ENCODE data around the gene PLP2. TPM values are rescaled to one million over a fixed set of nuclear protein-coding genes. Genes with fewer than 3 reads are reported as not detected.

The PLP2 gene
- total RNA-seq, 1 experiment from 2014 or later, result 94.5 TPM

DNA sequence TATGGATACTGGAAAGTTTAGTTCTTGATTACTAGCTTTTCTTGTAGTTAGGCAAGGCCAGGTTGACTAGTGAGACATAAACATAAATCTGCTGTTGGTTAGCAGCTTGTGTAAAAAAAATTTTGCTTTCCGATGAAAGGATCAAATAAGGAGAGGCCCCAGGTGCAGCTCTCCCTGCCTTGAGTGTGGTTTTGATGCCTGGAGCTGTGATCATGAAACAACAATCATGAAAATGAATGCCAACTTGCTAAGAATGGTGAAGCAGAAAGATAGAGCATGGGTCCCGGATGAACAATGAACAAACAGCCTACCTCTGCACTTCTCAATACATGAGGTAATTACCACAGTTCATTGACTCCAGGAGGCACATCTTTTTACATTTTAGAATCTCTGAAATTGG is 42.7 kb downstream of the PLP2 start:
- no peak overlapping the region for H3K4me2 ChIP-seq
- H3K9me2 ChIP-seq (ENCODE audit: insufficient read depth), result no peaks in the 10 kb centered on the region
- no peaks in the 10 kb centered on the region for H4K20me1 ChIP-seq (ENCODE audit: insufficient read depth)
- DNase-seq, result no peak
- no peak overlapping the region for H3K27ac ChIP-seq
- H3K4me3 ChIP-seq, result no peak overlapping the region
- ChIA-PET POLR2A (ENCODE audit: unreplicated experiment) (no interaction called here), CTCF (no interaction called here)
- H3F3A ChIP-seq (ENCODE audit: insufficient read depth, low read depth), result no peaks in the 10 kb centered on the region
- TF ChIP-seq CTCF (conservative IDR thresholded peaks at IDR 0.05), result no peak
- no peak for TF ChIP-seq EZH2 (IDR thresholded peaks at IDR 0.05; ENCODE audit: low read depth)
- H3K79me2 ChIP-seq (ENCODE audit: low read depth), result no peaks in the 10 kb centered on the region
- no peaks in the 10 kb centered on the region for H3K4me1 ChIP-seq (replicated peaks; ENCODE audit: insufficient read depth)
- no peak overlapping the region for H2AFZ ChIP-seq
- H3K36me3 ChIP-seq (ENCODE audit: low read depth), result no peaks in the 10 kb centered on the region
- intact Hi-C loops (cut with micrococcal nuclease; ENCODE audit: unreplicated experiment), result no loop called here
- no TSS peak for BruUV-seq (replicated peaks)
- peaks cover 3% of the 10 kb centered on the region; the same call in 1 of the 2 replicates for H3K27me3 ChIP-seq (ENCODE audit: insufficient read depth, low read depth)
- no peaks in the 10 kb centered on the region for H3K9me3 ChIP-seq (ENCODE audit: insufficient read depth, low read depth)

GRCh38 chrX:49214996-49215526 is 43.4 kb downstream of the PLP2 start:
- ChIA-PET CTCF (no interaction called here), POLR2A (ENCODE audit: unreplicated experiment) (no interaction called here)
- no peak overlapping the region for H2AFZ ChIP-seq
- H3K27ac ChIP-seq, result no peak overlapping the region
- H3K79me2 ChIP-seq (ENCODE audit: low read depth), result no peaks in the 10 kb centered on the region
- no peaks in the 10 kb centered on the region for H3F3A ChIP-seq (ENCODE audit: insufficient read depth, low read depth)
- H4K20me1 ChIP-seq (ENCODE audit: insufficient read depth), result no peaks in the 10 kb centered on the region
- BruUV-seq (replicated peaks), result no TSS peak
- intact Hi-C loops (cut with micrococcal nuclease; ENCODE audit: unreplicated experiment), result no loop called here
- H3K4me3 ChIP-seq, result no peak overlapping the region
- H3K4me2 ChIP-seq, result no peak overlapping the region
- H3K36me3 ChIP-seq (ENCODE audit: low read depth), result no peaks in the 10 kb centered on the region
- H3K9me3 ChIP-seq (ENCODE audit: insufficient read depth, low read depth), result no peaks in the 10 kb centered on the region
- H3K9me2 ChIP-seq (ENCODE audit: insufficient read depth), result no peaks in the 10 kb centered on the region
- H3K4me1 ChIP-seq (replicated peaks; ENCODE audit: insufficient read depth), result no peaks in the 10 kb centered on the region
- TF ChIP-seq EZH2 (IDR thresholded peaks at IDR 0.05; ENCODE audit: low read depth), result no peak
- no peak for TF ChIP-seq CTCF (conservative IDR thresholded peaks at IDR 0.05)
- peaks cover 3% of the 10 kb centered on the region; the same call in 1 of the 2 replicates for H3K27me3 ChIP-seq (ENCODE audit: insufficient read depth, low read depth)
- DNase-seq, result no peak

DNA sequence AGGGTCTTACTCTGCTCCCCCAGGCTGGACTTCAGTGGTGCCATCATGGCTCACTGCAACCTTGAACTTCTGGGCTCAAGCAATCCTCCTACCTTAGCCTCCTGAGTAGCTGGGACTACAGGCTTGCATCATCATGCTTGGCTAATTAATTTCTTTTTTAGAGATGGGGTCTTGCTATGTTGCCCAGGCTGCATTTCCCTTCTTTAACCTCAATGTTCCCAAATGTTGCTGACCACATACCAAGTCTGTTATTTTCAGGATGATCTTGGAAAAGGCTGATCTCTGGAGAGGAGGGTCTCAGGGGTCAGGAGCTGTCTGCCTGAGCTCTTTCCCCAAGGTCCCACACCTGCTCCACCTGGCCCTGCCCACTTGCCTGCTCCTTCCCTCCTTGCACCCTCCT is 48.4 kb downstream of the PLP2 start:
- intact Hi-C loops (cut with micrococcal nuclease; ENCODE audit: unreplicated experiment), result no loop called here
- DNase-seq, result no peak
- H3K4me1 ChIP-seq (replicated peaks; ENCODE audit: insufficient read depth), result no peaks in the 10 kb centered on the region
- H3K9me2 ChIP-seq (ENCODE audit: insufficient read depth), result no peaks in the 10 kb centered on the region
- ChIA-PET CTCF (no interaction called here), POLR2A (ENCODE audit: unreplicated experiment) (no interaction called here)
- no TSS peak for BruUV-seq (replicated peaks)
- no peaks in the 10 kb centered on the region for H3K9me3 ChIP-seq (ENCODE audit: insufficient read depth, low read depth)
- H3F3A ChIP-seq (ENCODE audit: insufficient read depth, low read depth), result no peaks in the 10 kb centered on the region
- H3K79me2 ChIP-seq (ENCODE audit: low read depth), result no peaks in the 10 kb centered on the region
- no peak overlapping the region for H3K27ac ChIP-seq
- no peak overlapping the region for H2AFZ ChIP-seq
- no peak overlapping the region for H3K4me3 ChIP-seq
- no peaks in the 10 kb centered on the region for H3K36me3 ChIP-seq (ENCODE audit: low read depth)
- no peaks in the 10 kb centered on the region for H3K27me3 ChIP-seq (ENCODE audit: insufficient read depth, low read depth)
- H3K4me2 ChIP-seq, result no peak overlapping the region
- TF ChIP-seq CTCF (conservative IDR thresholded peaks at IDR 0.05) (no peak), EZH2 (IDR thresholded peaks at IDR 0.05; ENCODE audit: low read depth) (no peak)
- H4K20me1 ChIP-seq (ENCODE audit: insufficient read depth), result no peaks in the 10 kb centered on the region
